H1 (cell line): ENCODE measurements around the gene GSE1. TPM values are rescaled to one million over a fixed set of nuclear protein-coding genes. Genes with fewer than 3 reads are reported as not detected.

Experiments
- SIN3A ChIP-seq, 2 experiments: IDR thresholded peaks in 1 of 2; conservative IDR thresholded peaks in 1 of 2; 2 replicates each; pipeline ENCODE4 v1.6.1; 2011 to 2012; ENCODE audit warnings: low read length in 2 of 2, improper control_type of control experiment in 1 of 2, low read depth in 1 of 2, mild to moderate bottlenecking in 1 of 2
- polyA plus RNA-seq, 7 experiments: library from polyadenylated mRNA; depleted of rRNA in 3 of 7; stranded (reverse) in 5 of 7; unstranded in 2 of 7; fragments of >200 nt in 5 of 7; fragments of 200-250 nt in 2 of 7; gene quantifications; 1 replicate in 5 of 7; 2 replicates in 1 of 7; 4 replicates in 1 of 7; pipeline versions ENCODE4 v1.2.1 to v1.2.3, GENCODE V29; 2011 to 2013; ENCODE audit warnings: missing spikeins in 2 of 7, mixed read lengths in 2 of 7
- total RNA-seq: library from RNA; stranded (reverse); fragmentation: NEBNext Ultra II Directional; extraction: Animal tissue kit (Norgen Biotek cat#: 25700); gene quantifications from 2 replicates; pipeline ENCODE4 v1.2.1, GENCODE V29; 2021

GSE1 gene
- total and polyA plus RNA-seq, 2 of the 8 experiments (the other 6 are each of a cell fraction or from before 2014, with no cell fraction given) = 26.0 to 65.6 TPM

DNA sequence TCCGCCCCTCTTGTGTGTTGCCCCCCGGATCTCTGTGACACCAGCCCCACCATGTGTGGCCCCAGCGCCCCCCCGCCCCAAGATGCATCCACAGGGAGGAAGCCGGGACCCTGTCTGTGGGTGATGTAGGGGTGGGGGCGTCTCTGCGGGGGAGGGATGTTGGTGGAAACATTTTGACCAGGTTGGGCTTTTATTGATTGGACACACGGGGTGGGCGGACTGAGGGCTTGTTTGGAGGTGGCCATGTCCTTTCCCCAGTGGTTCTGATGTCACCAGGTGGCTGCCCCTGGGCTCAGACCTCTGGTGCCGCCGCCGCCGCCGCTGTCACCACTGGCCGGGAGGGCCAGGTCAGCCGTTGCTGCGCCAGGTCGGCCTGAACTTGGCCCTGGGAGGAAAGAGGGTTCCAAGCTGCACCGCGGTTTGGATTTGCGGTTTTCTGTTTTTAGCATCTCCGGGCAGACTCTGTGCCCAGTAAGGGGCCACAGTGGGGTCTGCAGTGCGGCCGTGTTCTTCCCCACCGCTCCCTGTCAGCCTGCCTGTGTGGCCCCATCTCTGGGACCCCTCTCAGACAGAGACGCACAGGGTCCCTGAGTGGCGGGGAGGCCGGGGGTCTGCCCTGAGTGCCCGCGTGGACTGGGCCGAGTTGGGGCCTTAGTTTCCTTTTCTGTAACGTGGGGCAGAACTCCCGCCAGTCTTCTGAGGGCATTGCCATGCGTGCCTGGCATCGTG lies 19.8 kb downstream of the GSE1 start (continued):
- no peak for TF ChIP-seq SIN3A (conservative IDR thresholded peaks at IDR 0.05 in 1 of 2, IDR thresholded peaks at IDR 0.05 in 1 of 2; ENCODE audit: low read depth in 1 of 2, low read length in 2 of 2)
